Endothelial cell of umbilical vein (primary cell): ENCODE results near the gene TCP10L. TPM values are rescaled to one million over a fixed set of nuclear protein-coding genes. Genes with fewer than 3 reads are reported as not detected.
A peak's percentile ranks its signal among the peaks of the same experiment; 100 is the strongest.

Source experiments
- BruUV-seq: library from RNA; stranded (reverse); fragments of 400-500 nt; replicated peaks from 2 replicates; lab custom pipeline; 2021; lab: Mats Ljungman, UMichigan
- CTCF ChIA-PET: fragments of 300-600, 350-600 bp; sonication (Branson Sonifier 250); formaldehyde crosslinking; loops from one replicate; lab custom pipeline; 2021; ENCODE audit warnings: antibody characterized with exemption, inconsistent platforms; lab: Charles Lee
- POLR2A ChIA-PET: fragments of 300-600, 350-600 bp; sonication (Branson Sonifier 250); formaldehyde crosslinking; loops from one replicate; lab custom pipeline; 2021; ENCODE audit warnings: antibody characterized with exemption, inconsistent platforms; lab: Charles Lee
- DNase-seq: peaks from one replicate; pipeline ENCODE4 v3.0.0-alpha.2; 2011; ENCODE audit warnings: low read depth, low spot score
- FAIRE-seq: peaks from 2 replicates; lab custom pipeline; 2011; peaks lifted over from hg19 to GRCh38; lab: Jason Lieb, UNC
- H2AFZ ChIP-seq: 2 replicates; pipeline ENCODE4 v1.6.0; 2012; ENCODE audit warnings: low read depth, low read length, control low read depth, inconsistent platforms
- H3K27ac ChIP-seq: 2 replicates; pipeline ENCODE4 v1.5.1; 2011; ENCODE audit warnings: low read depth, mild to moderate bottlenecking, control low read depth, low read length, moderate library complexity; ENCODE audit not compliant: insufficient read depth
- H3K27me3 ChIP-seq, 2 experiments: 2 replicates each; pipeline versions ENCODE4 v1.6.0 to v1.6.1; 2011; ENCODE audit warnings: low read length in 2 of 2, mixed read lengths in 1 of 2; ENCODE audit not compliant: control insufficient read depth in 2 of 2, insufficient read depth in 2 of 2
- H3K36me3 ChIP-seq, 2 experiments: 2 replicates in 1 of 2; 3 replicates in 1 of 2; pipeline ENCODE4 v1.5.1; 2011; ENCODE audit warnings: low read length in 2 of 2, mild to moderate bottlenecking in 1 of 2, moderate library complexity in 1 of 2; ENCODE audit not compliant: control insufficient read depth in 2 of 2, insufficient read depth in 2 of 2; ENCODE audit errors: extremely low read depth in 1 of 2
- H3K4me1 ChIP-seq: 3 replicates; pipeline ENCODE4 v1.5.1; 2011; ENCODE audit warnings: mild to moderate bottlenecking, low read length; ENCODE audit not compliant: control insufficient read depth, insufficient read depth; ENCODE audit errors: extremely low read depth
- H3K4me2 ChIP-seq: 2 replicates; pipeline ENCODE4 v1.6.1; 2011; ENCODE audit warnings: low read length, control low read depth, mixed read lengths; ENCODE audit not compliant: insufficient read depth
- H3K4me3 ChIP-seq, 3 experiments: fragments of 200-600 bp in 1 of 3; sonication (generic), shearing (Covaris generic) in 1 of 3; replicated peaks in 1 of 3; 2 replicates each; pipeline ENCODE4 v1.5.1; 2011 to 2016; ENCODE audit warnings: control low read depth in 3 of 3, low read length in 3 of 3, mild to moderate bottlenecking in 2 of 3, inconsistent platforms in 1 of 3, low read depth in 1 of 3, moderate library complexity in 1 of 3; ENCODE audit not compliant: insufficient read depth in 1 of 3
- H3K79me2 ChIP-seq: 2 replicates; pipeline ENCODE4 v1.6.0; 2012; ENCODE audit warnings: low read length, inconsistent platforms; ENCODE audit not compliant: control insufficient read depth, insufficient read depth
- H3K9ac ChIP-seq: replicated peaks from 2 replicates; pipeline ENCODE3; 2011; ENCODE audit warnings: low read length, control low read depth; ENCODE audit not compliant: insufficient read depth; ENCODE audit errors: extremely low read depth
- H3K9me1 ChIP-seq: replicated peaks from 3 replicates; pipeline ENCODE4 v1.6.0; 2011; ENCODE audit warnings: mild to moderate bottlenecking, low read length; ENCODE audit not compliant: control insufficient read depth, insufficient read depth; ENCODE audit errors: extremely low read depth
- H3K9me3 ChIP-seq: replicated peaks from 2 replicates; pipeline ENCODE4 v1.5.1; 2012; ENCODE audit warnings: low read length, inconsistent platforms; ENCODE audit not compliant: control insufficient read depth, insufficient read depth
- H4K20me1 ChIP-seq: replicated peaks from 2 replicates; pipeline ENCODE3; 2011; ENCODE audit warnings: mild to moderate bottlenecking, low read length; ENCODE audit not compliant: control insufficient read depth, insufficient read depth; ENCODE audit errors: extremely low read depth
- GATA2 ChIP-seq: IDR thresholded peaks from 2 replicates; pipeline ENCODE4 v1.7.0; 2011; ENCODE audit warnings: low read depth, mild to moderate bottlenecking, moderate library complexity, mixed read lengths, low read length; ENCODE audit not compliant: insufficient read length, insufficient read depth
- POLR2A ChIP-seq: IDR thresholded peaks from 2 replicates; pipeline ENCODE4 v1.6.1; 2012; ENCODE audit warnings: low read depth, mild to moderate bottlenecking, control low read depth, low read length
- dilution Hi-C: fragments of 300-500 bp; cut with MboI; formaldehyde crosslinking; loops from one replicate; pipeline ENCODE4 v1.15.0; 2019; ENCODE audit warnings: low sequenced_read_pairs; ENCODE audit not compliant: extremely low pct_ligation_motif_present
- intact Hi-C: fragments of 100-400 bp; cut with micrococcal nuclease; formaldehyde crosslinking; loops from one replicate; pipeline ENCODE4 v1.10.0; 2022
- polyA plus RNA-seq, 4 experiments: library from polyadenylated mRNA; depleted of rRNA in 3 of 4; stranded (reverse) in 3 of 4; unstranded in 1 of 4; fragments of >200 nt; gene quantifications; 2 replicates each; pipeline versions ENCODE4 v1.2.1 to v1.2.3, GENCODE V29; 2011 to 2012; ENCODE audit warnings: missing spikeins in 1 of 4
- total RNA-seq: library from RNA; stranded (reverse); gene quantifications from 2 replicates; pipeline ENCODE4 v1.2.3, GENCODE V29; 2021
- TF ChIP-seq, protein P1 (sequence below): IDR thresholded peaks from 2 replicates; pipeline ENCODE4 v1.6.1; 2011; ENCODE audit not compliant: insufficient read depth, insufficient read length
- TF ChIP-seq, protein P2 (sequence below), 2 donors: IDR thresholded peaks; 1 replicate in 1 of 2; 2 replicates in 1 of 2; pipeline ENCODE4 v1.5.1; 2011; ENCODE audit warnings: low read length in 2 of 2, mild to moderate bottlenecking in 2 of 2, moderate library complexity in 2 of 2, control low read depth in 1 of 2, inconsistent platforms in 1 of 2, low read depth in 1 of 2; ENCODE audit not compliant: insufficient read depth in 1 of 2; ENCODE audit errors: extremely low read depth in 1 of 2

Gene TCP10L
- total and polyA plus RNA-seq, 2 donors (not counting 3 experiments of a cell fraction or from before 2014, with no cell fraction given) = 0.07 TPM; not detected in 1

DNA sequence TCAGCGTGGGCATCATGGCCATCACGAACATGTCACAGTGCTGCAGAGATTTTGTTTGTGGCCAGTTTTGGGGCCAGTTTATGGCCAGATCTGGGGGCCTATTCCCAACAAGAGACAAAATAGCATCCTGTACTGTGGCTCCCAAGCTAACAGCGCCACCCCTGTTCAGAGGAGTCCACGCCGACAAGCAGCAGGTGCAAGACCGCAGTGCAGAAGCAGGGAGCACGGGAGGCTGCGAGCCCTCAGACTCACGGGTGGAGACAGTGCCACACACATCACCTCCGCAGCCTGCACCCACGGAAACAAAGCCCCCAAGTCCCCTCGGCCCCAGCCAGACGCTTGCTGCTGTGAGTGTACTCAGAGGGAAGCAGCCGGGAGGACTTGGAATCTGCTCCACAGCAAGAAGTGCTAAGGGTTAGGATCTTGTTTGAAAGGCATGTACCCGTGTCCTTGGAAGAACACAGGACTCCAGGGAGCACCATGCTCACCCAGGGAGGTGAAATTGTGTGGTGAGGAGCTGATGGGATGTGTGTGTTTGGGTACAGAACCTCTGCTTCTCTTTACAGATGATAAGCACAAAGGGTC lies 7.1 kb downstream of the TCP10L start:
- peak; percentile 22 for DNase-seq
- CTCF ChIA-PET = interaction anchor here (1.0 to 2.0 kb wide), 7 partner anchors 9 to 175 kb away, joined by 3 to 14 read pairs (median 3); no protein-coding TSS in a partner anchor

DNA sequence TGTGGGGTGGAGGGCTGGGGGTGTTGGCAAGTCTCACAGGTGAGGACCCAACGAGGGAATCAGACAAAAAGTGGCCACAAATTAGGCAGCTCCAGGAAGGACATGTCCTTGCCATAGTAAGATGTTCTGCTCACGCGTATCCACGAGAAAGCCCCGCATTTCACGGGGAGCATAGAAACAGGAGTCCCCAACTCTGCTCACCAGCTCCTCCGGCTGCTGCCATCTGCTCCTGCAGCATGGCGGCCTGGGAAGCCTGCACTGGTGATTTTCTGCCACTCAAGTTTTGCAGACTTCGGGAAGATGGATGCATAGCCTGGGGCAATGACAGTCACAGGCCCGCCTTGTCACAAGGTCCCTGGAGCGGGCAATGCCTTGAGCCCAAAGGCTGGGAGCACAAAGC lies 9.3 kb downstream of the TCP10L start:
- Histone ChIP-seq H3K4me3 (no peak overlapping the region), H3K36me3 (no peaks in the 10 kb centered on the region), H2AFZ (no peak overlapping the region), H3K4me1 (no peaks in the 10 kb centered on the region), H3K9me3 (no peaks in the 10 kb centered on the region), H3K9me1 (no peaks in the 10 kb centered on the region), H3K9ac (no peak overlapping the region), H4K20me1 (no peaks in the 10 kb centered on the region), H3K27ac (no peak overlapping the region), H3K4me2 (no peak overlapping the region), H3K27me3 (peaks cover 3 to 13% of the 10 kb centered on the region in 2 experiments), H3K79me2 (no peaks in the 10 kb centered on the region)
- POLR2A ChIA-PET = no interaction called here
- intact Hi-C loops (no loop called here), dilution Hi-C loops (no loop called here)
- no TSS peak for BruUV-seq
- DNase-seq (no peak), FAIRE-seq (no peak)
- TF ChIP-seq, protein P1, sequence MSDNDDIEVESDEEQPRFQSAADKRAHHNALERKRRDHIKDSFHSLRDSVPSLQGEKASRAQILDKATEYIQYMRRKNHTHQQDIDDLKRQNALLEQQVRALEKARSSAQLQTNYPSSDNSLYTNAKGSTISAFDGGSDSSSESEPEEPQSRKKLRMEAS = no peak
- CTCF ChIA-PET = interaction anchor here (1.0 to 1.4 kb wide), 2 partner anchors 25 to 173 kb away, joined by 5 to 6 read pairs; no protein-coding TSS in a partner anchor

More for the DNA sequence above, 7.1 kb downstream of the TCP10L start:
- Histone ChIP-seq H3K27ac (no peak overlapping the region), H3K4me1 (no peaks in the 10 kb centered on the region), H3K9ac (no peak overlapping the region), H3K4me3 (no peak overlapping the region), H3K36me3 (no peaks in the 10 kb centered on the region), H3K9me1 (no peaks in the 10 kb centered on the region), H4K20me1 (no peaks in the 10 kb centered on the region), H3K9me3 (no peaks in the 10 kb centered on the region), H3K79me2 (no peaks in the 10 kb centered on the region), H3K4me2 (no peak overlapping the region), H2AFZ (no peak overlapping the region), H3K27me3 (peaks cover 3 to 13% of the 10 kb centered on the region in 2 experiments)
- intact Hi-C loops = no loop called here
- peak; percentile 21 for FAIRE-seq
- no TSS peak for BruUV-seq
- no peak for TF ChIP-seq POLR2A
- TF ChIP-seq, protein P2, sequence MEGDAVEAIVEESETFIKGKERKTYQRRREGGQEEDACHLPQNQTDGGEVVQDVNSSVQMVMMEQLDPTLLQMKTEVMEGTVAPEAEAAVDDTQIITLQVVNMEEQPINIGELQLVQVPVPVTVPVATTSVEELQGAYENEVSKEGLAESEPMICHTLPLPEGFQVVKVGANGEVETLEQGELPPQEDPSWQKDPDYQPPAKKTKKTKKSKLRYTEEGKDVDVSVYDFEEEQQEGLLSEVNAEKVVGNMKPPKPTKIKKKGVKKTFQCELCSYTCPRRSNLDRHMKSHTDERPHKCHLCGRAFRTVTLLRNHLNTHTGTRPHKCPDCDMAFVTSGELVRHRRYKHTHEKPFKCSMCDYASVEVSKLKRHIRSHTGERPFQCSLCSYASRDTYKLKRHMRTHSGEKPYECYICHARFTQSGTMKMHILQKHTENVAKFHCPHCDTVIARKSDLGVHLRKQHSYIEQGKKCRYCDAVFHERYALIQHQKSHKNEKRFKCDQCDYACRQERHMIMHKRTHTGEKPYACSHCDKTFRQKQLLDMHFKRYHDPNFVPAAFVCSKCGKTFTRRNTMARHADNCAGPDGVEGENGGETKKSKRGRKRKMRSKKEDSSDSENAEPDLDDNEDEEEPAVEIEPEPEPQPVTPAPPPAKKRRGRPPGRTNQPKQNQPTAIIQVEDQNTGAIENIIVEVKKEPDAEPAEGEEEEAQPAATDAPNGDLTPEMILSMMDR (IDR thresholded peaks at IDR 0.05; ENCODE audit: extremely low read depth in 1 of 2, insufficient read depth in 1 of 2, low read depth in 1 of 2, low read length in 2 of 2) = peak; percentile 29 to 56
- TF ChIP-seq GATA2 = no peak
- dilution Hi-C loops = no loop called here
- POLR2A ChIA-PET = no interaction called here
